Natural killer cell treated with Interleukin-12 subunit alpha and Interleukin-12 subunit beta and Interleukin-15 and Interleukin-18, amount 100 ng/mL, for 72 hours (primary cell): ENCODE data around the gene LRMDA. TPM values are rescaled to one million over a fixed set of nuclear protein-coding genes. Genes with fewer than 3 reads are reported as not detected.
"Not testable (repeated sequence)": the region's sequence is repeated elsewhere in the genome, so short reads cannot be mapped to it uniquely, and the experiment has no call there.

Experiments used
- ATAC-seq, 2 donors: fragments of 150-1000 bp; cut with Tn5 transposase in 1 of 2; sonication (Bioruptor Pico), chemical (Tn5 transposase) in 1 of 2; 2 replicates each; pipeline ENCODE4 v1.10.0; 2021
- DNase-seq: peaks from one replicate; pipeline ENCODE4 v3.0.0; 2022; ENCODE audit warnings: low spot score
- H3K27ac Mint-ChIP-seq, 2 donors: 1 replicate in 1 of 2; 2 replicates in 1 of 2; pipeline ENCODE4 v1.8.0; 2022; ENCODE audit warnings: mixed read lengths in 2 of 2, mild to moderate bottlenecking in 1 of 2, moderate library complexity in 1 of 2
- H3K27me3 Mint-ChIP-seq, 2 donors: 1 replicate in 1 of 2; 2 replicates in 1 of 2; pipeline ENCODE4 v1.8.0; 2022; ENCODE audit warnings: mixed read lengths in 2 of 2
- H3K36me3 Mint-ChIP-seq: one replicate; pipeline ENCODE4 v1.8.0; 2022; ENCODE audit warnings: mixed read lengths
- H3K4me1 Mint-ChIP-seq, 2 donors: 1 replicate in 1 of 2; 2 replicates in 1 of 2; pipeline ENCODE4 v1.8.0; 2022; ENCODE audit warnings: low read depth in 2 of 2, mixed read lengths in 2 of 2, mild to moderate bottlenecking in 1 of 2
- H3K4me3 Mint-ChIP-seq: one replicate; pipeline ENCODE4 v1.8.0; 2022; ENCODE audit warnings: mixed read lengths
- H3K9me3 Mint-ChIP-seq: 2 replicates; pipeline ENCODE4 v1.8.0; 2022; ENCODE audit warnings: mixed read lengths
- total RNA-seq, 2 donors: library from RNA; stranded (reverse); gene quantifications; one replicate each; pipeline ENCODE4 v1.2.3, GENCODE V29; 2022

LRMDA gene
- total RNA-seq, 2 donors from 2014 or later, result 0.92 to 1.8 TPM

DNA sequence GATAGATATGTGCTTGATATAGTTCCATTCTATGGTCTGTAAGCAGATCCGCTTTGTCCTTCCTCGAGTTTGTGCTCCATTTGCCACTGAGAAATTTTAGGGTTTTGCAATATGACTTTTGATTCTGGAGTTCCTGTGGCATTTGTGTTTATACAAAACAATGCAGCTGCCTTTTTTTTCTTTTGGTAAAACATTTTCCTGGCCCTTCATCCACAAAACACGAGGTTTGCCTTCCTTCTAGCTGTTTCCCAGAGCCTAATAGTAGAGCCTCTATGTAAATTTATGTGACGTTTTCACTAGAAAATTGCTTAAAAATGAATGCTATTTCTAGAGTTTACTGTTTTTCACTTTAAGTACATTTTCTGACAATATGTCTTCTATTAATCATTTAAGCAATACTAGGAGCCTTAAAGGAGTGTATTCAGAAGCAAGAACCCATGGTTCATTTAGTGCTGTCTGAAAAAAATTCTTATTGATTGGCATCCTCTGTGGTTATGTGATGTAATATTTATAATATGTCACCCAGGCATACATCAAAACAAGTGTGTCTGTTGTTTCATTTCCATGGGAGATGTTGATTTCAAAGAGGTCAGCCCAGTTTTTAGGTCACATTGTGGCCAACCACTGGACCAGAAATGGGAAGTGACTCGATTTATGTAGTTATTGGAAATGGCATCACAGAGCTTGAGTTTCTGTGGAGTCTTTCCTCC, 618.3 kb downstream of the LRMDA start:
- no peaks in the 10 kb centered on the region for H3K36me3 Mint-ChIP-seq

DNA sequence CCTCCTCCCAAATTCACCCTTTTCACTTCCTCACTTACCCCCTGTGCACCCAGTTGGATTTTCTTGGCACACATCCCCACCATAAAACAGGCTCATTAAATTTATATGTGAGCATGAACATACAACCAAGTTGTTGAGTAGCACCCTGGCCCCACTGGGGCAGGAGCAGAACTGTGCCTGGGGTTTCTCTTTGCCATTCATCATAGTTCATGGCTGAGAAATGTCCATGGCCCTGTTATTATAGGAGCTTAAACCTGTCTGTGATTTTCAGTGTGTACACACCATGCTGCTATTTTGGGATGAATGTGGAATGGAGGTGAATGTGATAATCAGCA, 618.8 kb downstream of the LRMDA start:
- no peak for DNase-seq
- Mint-ChIP-seq H3K36me3 (no peaks in the 10 kb centered on the region), H3K27ac (no peak overlapping the region), H3K9me3 (peaks cover 3% of the 10 kb centered on the region), H3K4me3 (no peak overlapping the region), H3K27me3 (peaks cover 0 to 14% of the 10 kb centered on the region in 2 donors), H3K4me1 (no peaks in the 10 kb centered on the region)
- peak in 1 of 2 donors; percentile 9 for ATAC-seq

More for the DNA sequence above, 618.3 kb downstream of the LRMDA start:
- no peak overlapping the region for H3K4me3 Mint-ChIP-seq
- H3K9me3 Mint-ChIP-seq, result peaks cover 3% of the 10 kb centered on the region
- ATAC-seq, result no peak
- peaks cover 0 to 15% of the 10 kb centered on the region in 2 donors for H3K27me3 Mint-ChIP-seq
- DNase-seq, result no peak
- H3K4me1 Mint-ChIP-seq, result no peaks in the 10 kb centered on the region
- H3K27ac Mint-ChIP-seq, result no peak overlapping the region

DNA sequence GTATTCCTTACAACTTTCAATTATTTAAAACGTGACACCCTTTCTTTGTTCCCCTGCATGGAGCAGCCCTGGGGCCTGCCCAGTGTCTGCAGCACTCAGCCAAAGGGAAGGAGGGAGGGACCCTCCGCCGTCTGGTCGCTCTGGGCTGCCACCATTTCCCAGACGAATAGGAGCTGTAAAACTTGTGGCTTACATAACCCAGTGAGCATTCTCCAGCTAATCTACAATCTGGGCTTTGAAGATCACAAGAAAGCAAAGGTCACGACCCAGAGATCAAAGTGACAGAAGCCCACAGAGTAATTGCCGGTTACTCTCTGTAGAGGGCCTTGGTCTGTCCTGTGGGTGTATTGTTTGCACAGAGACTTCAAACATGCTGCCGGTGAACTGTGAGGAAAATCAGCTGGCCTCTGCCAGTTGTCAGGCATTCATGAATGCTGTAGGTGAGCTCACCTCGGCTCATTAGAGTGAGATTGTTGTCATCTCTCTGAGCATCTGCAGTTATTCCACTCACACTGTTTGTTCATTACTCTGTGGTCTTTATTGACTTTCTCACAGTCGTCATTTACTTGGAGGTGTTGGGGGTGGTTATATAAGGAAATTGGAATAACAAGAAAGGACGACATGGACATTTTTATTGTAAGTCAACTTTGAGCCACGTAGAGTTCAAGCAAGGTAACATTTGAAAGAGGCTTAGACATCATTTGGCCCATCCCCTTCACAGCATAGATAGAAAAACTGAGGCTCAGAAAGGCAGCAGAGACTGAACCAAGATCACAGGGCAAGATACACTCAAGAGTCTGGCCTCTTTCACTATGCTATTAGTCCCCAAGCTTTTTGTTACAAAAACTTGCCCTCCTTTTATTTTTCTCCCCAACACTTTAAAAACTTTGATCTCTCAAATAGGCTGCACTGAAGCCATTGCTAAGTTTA, 619.8 kb downstream of the LRMDA start:
- Mint-ChIP-seq H3K36me3 (no peaks in the 10 kb centered on the region), H3K4me3 (no peak overlapping the region), H3K27me3 (peaks cover 0 to 12% of the 10 kb centered on the region in 2 donors), H3K9me3 (peaks cover 3% of the 10 kb centered on the region), H3K27ac (no peak overlapping the region), H3K4me1 (no peaks in the 10 kb centered on the region)
- ATAC-seq, result no peak
- no peak for DNase-seq

DNA sequence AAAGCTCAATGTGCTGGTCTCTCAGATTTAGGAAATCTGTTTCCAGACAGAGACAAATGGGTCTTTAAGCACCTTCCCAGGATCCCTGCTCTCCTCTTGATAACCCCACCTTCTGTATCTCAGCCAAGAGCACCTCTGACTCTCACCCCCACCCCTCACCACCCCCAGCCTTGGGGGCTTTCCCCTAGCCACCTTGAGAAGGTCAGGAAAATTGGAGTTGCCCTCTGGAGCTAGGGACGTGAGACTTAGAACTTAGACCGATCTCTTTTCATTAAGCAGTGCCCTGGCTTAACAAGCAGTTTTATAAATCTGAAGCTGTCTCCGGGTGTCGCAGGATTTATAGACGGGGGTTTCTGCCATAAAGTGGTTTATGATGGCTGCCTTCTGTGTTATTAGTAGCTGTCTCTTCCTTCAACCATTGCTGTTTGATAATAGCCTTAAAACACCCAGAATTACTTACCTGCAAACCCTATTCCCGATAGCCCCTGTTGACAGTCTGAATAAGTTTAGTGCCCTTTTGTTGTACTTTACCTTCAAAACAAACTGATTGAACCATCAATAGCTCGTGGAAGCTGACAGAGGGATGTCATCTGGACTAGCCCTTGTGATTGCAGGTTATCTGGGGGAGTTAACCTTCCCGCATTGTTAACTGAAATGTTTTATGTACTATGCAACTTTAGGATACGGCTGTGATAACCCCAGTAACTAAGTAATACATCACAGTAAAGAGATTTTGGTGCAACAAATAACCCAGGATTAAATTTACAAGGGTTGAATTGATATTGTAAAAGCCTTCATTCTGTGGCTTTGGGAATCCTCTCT, 621.5 kb downstream of the LRMDA start:
- Mint-ChIP-seq H3K4me1 (no peaks in the 10 kb centered on the region), H3K36me3 (no peaks in the 10 kb centered on the region), H3K4me3 (no peak overlapping the region), H3K9me3 (peaks cover 6% of the 10 kb centered on the region), H3K27ac (no peak overlapping the region), H3K27me3 (peaks cover 0 to 12% of the 10 kb centered on the region in 2 donors)
- no peak for DNase-seq
- ATAC-seq, result no peak

DNA sequence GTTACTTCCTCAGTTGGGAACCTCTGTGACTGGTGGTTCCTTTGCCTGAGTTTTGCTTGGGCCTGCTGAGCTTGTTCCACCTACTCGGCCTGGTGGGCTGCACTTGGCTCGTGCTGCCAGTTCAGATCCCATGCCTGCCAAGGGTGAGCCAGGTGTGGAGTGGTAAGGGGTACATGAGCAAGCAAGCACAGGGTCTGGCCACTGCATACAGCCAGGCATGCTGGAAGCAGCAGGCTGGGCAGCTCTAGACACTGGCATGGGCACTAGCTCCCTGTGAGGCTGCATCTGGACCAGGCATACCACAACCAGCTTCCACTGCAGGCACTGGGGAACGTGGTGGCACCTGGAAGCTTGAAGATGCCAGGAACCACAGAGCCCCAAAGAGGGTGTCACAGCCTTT, 624.0 kb downstream of the LRMDA start:
- H3K27me3 Mint-ChIP-seq, result peaks cover 0 to 12% of the 10 kb centered on the region in 2 donors
- no peaks in the 10 kb centered on the region for H3K36me3 Mint-ChIP-seq
- no peak for DNase-seq
- peaks cover 6% of the 10 kb centered on the region for H3K9me3 Mint-ChIP-seq
- peak in 1 of 2 donors; percentile 16 for ATAC-seq
- no peaks in the 10 kb centered on the region for H3K4me1 Mint-ChIP-seq
- H3K4me3 Mint-ChIP-seq, result no peak overlapping the region
- H3K27ac Mint-ChIP-seq, result no peak overlapping the region

DNA sequence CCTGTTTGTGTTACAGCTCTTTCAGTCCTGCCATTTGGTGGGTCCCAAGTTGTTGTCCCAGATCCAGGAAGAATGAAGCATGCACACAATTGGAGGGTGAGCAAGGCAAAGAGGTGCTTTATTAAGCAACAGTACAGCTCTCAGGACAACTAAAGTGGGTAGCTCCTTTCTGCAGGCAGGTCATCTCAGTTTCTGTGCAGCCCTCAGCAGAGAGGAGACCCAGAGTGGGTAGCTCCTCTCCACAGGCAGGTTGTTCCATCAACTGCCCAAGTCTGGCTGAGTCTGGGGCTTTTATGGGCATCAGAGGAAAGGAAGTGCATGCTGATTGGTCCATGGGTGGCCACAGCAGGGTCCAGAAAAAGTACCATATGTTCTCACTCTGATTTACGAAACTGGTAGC, 624.5 kb downstream of the LRMDA start:
- H3K27ac Mint-ChIP-seq, result no peak overlapping the region
- H3K27me3 Mint-ChIP-seq, result peaks cover 0 to 9% of the 10 kb centered on the region in 2 donors
- H3K4me3 Mint-ChIP-seq, result no peak overlapping the region
- H3K9me3 Mint-ChIP-seq, result peaks cover 6% of the 10 kb centered on the region
- DNase-seq, result no peak
- H3K4me1 Mint-ChIP-seq, result no peaks in the 10 kb centered on the region
- no peaks in the 10 kb centered on the region for H3K36me3 Mint-ChIP-seq
- ATAC-seq, result no peak

DNA sequence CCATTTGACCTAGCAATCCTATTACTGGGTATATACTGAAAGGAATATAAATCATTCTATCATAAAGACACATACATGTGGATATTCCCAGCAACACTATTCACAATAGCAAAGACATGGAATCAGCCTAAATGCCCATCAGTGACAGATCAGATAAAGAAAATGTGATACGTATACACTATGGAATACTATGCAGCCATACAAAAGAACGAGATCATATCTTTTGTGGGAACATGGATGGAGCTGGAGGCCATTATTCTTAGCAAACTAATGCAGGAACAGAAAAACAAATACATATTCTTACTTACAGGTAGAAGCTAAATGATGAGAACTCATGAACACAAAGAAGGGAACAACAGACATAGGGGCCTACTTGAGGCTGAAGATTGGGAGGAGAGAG, 629.6 kb downstream of the LRMDA start:
- not testable (repeated sequence) for H3K9me3 Mint-ChIP-seq, H3K27ac Mint-ChIP-seq, H3K27me3 Mint-ChIP-seq, DNase-seq, H3K4me1 Mint-ChIP-seq, H3K36me3 Mint-ChIP-seq, H3K4me3 Mint-ChIP-seq, ATAC-seq

DNA sequence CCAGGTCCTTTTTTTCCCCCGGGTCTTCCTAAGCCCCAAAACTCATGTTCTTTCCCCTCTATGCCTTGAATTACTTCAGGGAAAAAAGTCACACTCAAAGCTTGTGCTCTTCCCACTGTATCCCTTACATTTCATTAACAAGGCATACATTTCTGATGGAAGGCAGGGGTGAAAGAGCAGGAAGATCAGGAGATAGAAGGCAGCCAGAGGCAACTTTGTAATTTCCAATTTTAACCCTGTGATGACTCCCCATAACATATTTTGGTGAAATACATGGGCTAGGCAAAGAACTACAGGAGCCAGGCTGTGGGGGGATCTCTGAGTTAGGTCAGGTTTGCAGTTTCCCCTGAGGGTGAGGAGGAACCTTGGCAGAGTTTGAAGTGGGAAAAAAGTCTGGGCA, 635.0 kb downstream of the LRMDA start:
- peaks cover 0 to 5% of the 10 kb centered on the region in 2 donors for H3K27me3 Mint-ChIP-seq
- H3K27ac Mint-ChIP-seq, result no peak overlapping the region
- ATAC-seq (no peak), DNase-seq (no peak)
- no peaks in the 10 kb centered on the region for H3K4me1 Mint-ChIP-seq
- no peak overlapping the region for H3K4me3 Mint-ChIP-seq
- no peaks in the 10 kb centered on the region for H3K36me3 Mint-ChIP-seq
- no peaks in the 10 kb centered on the region for H3K9me3 Mint-ChIP-seq

DNA sequence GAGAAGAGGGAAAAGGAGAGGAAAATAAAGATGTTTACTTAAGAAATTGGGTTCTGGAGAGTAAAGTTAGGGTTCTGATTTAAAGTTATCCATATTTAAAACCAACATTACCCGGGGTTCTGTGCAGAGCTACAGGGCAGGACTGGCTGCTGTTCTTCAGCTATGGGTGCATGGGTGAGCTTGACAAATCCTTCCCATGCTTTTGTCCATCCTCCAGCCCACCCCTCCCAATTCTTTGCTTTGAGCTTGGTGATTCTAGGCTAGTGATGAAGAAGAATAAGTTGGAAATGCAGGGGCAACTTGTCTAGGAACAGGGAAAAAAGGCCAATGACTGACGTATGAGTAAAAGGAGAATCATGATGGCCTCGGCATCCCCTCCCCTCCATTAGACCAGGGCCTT, 636.0 kb downstream of the LRMDA start:
- no peak overlapping the region for H3K4me3 Mint-ChIP-seq
- peaks cover 0 to 5% of the 10 kb centered on the region in 2 donors for H3K27me3 Mint-ChIP-seq
- no peaks in the 10 kb centered on the region for H3K9me3 Mint-ChIP-seq
- H3K4me1 Mint-ChIP-seq, result no peaks in the 10 kb centered on the region
- DNase-seq, result no peak
- no peaks in the 10 kb centered on the region for H3K36me3 Mint-ChIP-seq
- ATAC-seq, result no peak
- H3K27ac Mint-ChIP-seq, result no peak overlapping the region

DNA sequence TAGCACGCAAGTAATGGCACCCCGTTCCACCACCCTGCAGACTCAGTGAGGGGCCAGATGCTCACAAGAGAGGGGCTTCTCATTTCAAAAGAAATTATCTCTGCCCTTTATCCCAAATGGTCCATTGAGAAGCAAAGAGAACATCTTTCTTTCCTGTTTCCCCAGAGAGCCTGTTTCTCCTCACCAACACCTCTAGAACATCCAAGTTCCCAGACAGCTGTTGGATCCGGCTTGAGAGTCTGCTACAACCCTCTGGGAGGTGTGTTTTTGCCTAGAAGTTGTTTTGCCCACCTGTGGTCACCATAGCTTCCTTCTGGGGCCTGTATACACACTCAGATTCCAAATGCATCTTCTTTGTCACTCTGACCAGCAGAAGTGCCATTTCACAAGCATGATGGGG, 637.4 kb downstream of the LRMDA start:
- H3K4me3 Mint-ChIP-seq, result no peak overlapping the region
- no peaks in the 10 kb centered on the region for H3K4me1 Mint-ChIP-seq
- no peak for ATAC-seq
- no peaks in the 10 kb centered on the region for H3K36me3 Mint-ChIP-seq
- H3K9me3 Mint-ChIP-seq, result no peaks in the 10 kb centered on the region
- peaks cover 0 to 3% of the 10 kb centered on the region in 2 donors for H3K27me3 Mint-ChIP-seq
- DNase-seq, result no peak
- no peak overlapping the region for H3K27ac Mint-ChIP-seq

DNA sequence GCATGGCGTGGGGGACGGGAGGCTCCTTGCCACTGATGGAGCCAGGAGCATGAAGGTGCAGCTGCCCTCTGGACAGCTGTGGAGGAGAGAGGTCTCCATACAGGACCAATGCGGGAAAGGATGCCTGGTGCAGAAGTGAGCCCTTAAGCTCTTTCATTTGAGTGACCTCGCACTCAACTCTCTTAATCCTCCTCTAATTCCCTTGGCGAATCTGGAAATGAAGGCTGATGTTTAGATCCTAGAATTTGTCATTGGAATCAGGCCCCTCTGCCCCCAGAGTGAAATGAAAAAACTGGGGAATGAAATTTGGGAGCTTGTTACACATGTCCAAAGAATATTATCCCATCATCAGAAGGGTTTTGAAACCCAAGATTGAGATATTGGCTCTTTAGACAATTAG, 639.5 kb downstream of the LRMDA start:
- no peak overlapping the region for H3K4me3 Mint-ChIP-seq
- no peak for ATAC-seq
- H3K9me3 Mint-ChIP-seq, result no peaks in the 10 kb centered on the region
- no peaks in the 10 kb centered on the region for H3K36me3 Mint-ChIP-seq
- H3K27me3 Mint-ChIP-seq, result peaks cover 0 to 3% of the 10 kb centered on the region in 2 donors
- no peak for DNase-seq
- no peaks in the 10 kb centered on the region for H3K4me1 Mint-ChIP-seq
- H3K27ac Mint-ChIP-seq, result no peak overlapping the region

DNA sequence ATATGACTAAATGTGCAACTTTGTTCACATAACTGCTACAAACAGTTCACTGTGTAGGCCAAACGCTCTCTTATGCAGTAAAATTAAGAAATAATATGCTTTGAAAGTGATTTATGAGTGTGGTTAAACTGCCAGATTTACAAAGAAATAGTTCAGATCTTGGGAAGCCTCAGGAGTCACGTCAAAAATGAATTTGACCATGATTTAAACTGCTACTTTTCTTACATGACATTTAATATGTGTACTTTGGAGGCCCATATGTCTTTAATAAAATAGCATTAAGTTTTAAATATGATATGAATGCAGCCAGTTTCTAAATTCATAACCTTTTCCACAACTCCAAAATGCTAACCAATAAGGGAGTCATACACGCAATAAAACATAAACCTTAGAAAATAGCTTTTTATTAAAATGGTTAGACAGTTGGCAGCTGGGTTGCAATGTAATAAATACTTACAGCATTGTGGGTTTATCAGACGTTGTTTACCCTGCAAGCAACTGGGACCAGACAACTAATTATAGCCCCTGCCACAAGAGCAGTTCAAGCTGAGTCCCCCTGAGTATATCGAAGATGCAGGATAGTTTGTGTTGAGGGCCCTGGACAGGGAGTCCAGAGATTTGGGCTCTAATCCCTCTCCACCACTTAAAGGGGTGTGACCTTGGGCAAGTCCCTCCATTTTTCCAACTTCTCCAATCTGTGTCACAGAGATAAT, 640.4 kb downstream of the LRMDA start:
- Mint-ChIP-seq H3K36me3 (no peaks in the 10 kb centered on the region), H3K4me1 (no peaks in the 10 kb centered on the region), H3K9me3 (no peaks in the 10 kb centered on the region), H3K27me3 (peaks cover 0 to 3% of the 10 kb centered on the region in 2 donors), H3K27ac (no peak overlapping the region), H3K4me3 (no peak overlapping the region)
- no peak for DNase-seq
- ATAC-seq, result no peak

DNA sequence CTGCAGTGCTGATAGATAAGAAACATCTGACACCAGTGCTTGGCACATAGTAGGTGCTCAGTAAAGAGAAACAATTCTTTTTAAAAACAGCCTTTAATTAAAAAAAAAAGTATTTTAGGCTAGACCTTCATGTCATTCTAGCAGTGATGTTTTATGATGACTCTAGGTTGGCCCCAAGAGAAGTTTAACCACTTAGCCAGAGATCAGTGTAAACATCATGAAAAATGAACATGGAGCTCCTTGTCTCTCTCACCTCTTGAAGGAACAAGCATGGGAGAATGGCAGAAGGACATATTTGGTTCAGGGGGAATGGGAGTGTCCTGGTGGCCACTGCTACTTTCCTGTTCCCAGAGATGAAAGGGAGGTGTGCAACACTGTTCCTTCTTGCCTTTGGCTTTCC, 641.0 kb downstream of the LRMDA start:
- no peak for DNase-seq
- Mint-ChIP-seq H3K36me3 (no peaks in the 10 kb centered on the region), H3K9me3 (no peaks in the 10 kb centered on the region), H3K4me1 (no peaks in the 10 kb centered on the region), H3K27me3 (peaks cover 0 to 3% of the 10 kb centered on the region in 2 donors), H3K4me3 (no peak overlapping the region), H3K27ac (no peak overlapping the region)
- no peak for ATAC-seq
